NCI-H446 treated with DMSO at 0.1 percent for 48 hours (cell line): ENCODE data around the gene CPA4.
A peak's percentile ranks its signal among the peaks of the same experiment; 100 is the strongest.

Source experiments
- DNase-seq: peaks from one replicate; lab custom pipeline; 2025; lab: John Stamatoyannopoulos, UW

CPA4 gene

DNA sequence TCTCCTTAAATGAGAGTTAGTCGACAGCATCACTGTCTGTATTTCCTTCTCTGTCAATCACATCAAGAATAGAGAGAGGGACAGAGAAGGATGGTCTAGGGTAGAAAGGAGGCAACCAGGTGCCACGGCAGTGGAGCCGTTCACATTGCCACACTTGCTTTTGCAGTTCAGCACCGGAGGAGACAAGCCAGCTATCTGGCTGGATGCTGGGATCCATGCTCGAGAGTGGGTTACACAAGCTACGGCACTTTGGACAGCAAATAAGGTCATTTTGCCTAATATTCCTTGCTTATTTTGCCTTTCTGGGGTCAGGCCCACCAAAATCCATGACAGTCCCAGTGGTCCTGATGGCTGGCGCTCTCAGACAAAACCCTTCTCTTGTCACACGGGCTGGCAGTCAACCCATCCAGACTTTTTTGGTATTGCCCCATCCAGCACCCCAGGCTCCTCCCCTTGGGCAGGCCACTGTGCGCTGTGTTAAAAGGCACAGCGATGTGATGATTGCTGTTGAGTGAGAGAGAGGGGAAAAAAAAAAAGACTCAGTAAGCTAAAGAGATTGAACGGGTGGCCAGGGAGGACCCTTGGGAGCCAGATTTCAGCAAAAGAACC is 17.9 kb upstream of the CPA4 start:
- DNase-seq = no peak

DNA sequence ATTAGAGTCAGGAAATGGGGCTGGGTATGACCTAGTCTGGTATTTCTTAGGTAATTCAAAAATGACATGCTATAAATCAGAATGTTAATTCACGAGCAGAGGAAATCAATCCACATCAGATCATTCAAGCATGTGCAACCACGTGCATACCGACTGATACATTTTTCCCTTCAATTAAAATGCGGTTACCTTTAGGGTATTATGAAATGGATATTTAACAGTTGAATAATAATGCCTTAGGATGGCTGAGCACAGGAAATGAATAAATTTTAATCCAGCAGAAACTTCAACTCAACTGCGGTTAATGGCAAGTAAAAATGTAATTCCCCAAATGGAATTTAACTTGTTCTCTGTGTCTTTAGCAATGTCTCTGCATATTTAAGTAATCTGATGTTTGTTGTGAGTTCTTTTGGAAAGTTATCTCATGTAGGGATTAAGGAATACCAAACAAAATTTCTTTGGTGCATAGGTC is 17.1 kb upstream of the CPA4 start:
- DNase-seq = no peak

DNA sequence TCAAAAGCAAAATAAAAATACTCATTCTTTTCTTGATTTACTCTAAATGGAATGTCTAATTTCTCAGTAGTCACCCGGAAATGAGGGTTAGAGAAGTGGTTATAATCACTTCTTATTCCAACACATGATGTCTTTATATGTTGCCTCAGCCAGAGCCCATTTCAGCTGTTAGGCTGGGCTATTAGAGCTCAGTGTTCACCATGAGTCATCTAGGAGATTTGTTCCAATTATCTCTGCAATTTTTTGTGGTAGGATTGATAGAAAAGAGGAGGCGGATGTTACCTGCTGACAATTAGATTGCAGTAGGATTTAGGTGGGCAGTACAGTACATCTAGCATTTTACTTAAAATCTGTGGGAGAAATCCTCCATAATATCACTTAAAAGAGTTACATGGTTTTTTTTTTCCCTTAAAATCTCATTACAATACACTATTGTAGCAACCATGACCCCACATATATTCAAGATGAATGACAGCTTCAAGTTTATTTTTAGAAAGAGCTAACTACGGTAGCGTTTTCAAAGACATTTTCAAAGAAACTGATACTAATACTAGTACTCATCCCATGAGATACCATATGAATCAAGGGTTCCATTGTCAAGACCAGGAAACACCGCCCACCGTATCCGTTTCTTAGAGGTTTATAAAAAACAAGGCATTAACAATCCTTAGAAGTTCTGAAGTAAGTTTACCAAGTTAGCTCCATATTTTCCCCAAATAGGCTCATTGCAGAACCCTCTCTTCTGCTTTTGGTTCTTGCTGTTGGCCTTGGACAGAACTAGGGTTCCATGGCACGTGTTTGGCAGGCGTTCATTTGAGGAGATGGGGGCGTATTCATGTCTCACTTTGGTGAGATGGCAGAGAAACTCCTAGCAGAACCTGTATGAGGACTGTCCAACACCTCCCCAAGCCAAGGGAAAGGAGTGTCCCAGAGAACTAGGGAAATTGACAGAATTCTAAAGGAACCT is 15.9 kb upstream of the CPA4 start:
- DNase-seq = no peak

DNA sequence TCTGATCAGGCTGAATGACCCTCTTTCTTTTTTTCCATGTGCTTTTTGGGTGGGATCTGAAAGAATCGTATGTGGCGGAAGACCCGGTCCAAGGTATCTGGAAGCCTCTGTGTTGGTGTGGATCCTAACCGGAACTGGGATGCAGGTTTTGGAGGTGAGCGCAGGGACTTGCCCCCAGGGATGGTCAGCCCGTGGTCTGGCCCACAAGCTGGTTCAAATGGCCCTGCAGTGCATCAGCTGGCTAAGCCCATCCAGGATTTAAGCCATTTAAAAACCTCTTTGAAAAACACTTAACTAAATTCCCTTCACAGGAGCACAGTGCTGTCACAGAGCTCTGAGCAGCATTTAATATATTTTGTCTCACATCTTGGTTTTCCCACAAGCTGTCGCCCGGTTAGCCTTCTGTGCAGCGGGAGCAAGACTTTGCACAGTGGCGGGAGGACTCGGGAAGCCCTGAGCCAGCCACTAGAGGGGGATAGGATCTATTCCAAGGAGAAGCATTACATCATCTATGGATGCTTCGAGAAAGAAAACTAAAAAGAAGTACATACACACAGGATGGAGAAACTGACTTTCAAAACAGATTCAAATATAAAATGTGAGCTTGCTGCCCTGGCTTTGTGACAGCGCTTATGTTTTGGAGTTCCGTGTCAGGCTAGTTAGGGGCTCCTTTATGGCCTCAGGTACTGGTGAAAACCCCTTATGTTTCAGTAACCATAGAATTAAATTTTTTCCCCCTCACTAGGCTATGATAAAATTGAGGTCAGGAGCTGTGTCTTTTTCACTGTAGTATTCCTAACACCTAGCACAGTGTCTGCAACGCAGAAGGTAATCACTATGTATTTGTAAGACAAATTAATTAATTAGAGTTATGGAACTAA is 15.0 kb upstream of the CPA4 start:
- peak; percentile 55 for DNase-seq

DNA sequence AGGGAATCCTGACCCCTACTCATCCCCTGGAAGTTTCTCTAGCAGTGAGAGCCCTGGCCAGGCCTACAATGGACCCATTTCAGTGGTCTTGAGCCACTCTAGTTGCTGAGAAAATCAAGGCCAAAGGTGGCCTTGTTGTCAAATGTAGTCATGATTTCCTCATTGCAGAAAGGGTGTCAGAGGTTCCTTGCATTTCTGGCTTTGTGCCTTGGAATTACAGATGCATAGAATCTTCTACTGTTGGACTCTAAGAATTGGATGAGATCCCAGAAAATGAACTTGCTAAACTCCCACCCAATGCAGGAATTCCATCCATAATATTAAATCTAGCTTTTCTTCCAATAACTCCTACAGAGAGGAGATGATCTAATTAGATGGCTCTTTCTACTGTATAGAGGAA is 14.1 kb upstream of the CPA4 start:
- DNase-seq = peak; percentile 86

DNA sequence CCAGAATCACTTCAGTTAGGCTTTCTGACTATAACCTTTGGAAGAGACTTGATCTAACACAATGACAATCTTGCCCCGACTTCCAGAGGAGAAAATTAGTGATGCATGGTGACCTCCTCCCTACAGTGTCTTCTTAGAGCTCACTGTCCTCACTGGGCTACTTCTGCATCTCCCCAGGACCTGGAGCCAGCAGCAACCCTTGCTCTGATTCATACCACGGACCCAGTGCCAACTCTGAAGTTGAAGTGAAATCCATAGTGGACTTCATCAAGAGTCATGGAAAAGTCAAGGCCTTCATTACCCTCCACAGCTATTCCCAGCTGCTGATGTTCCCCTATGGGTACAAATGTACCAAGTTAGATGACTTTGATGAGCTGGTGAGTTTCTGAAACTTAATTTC is 13.7 kb upstream of the CPA4 start:
- no peak for DNase-seq

DNA sequence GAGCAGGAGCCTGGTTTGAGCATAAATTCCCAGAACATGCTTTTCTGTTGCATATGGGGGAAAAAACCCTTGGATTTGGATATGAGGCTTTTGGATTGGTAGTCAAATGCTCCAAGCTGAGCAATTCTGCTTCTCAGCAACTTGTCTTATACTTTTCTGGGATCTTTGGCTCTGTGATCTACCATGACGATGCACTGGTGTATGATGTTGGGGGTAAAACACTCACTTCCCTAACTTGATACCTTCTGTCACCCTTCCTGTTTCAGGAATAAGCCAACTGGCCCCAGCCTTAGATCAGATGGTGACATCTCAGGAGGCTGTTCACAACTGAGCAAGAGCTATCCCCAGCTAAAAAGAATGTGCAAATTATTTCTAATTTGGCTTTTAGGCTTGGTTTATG is 13.1 kb upstream of the CPA4 start:
- DNase-seq = no peak

DNA sequence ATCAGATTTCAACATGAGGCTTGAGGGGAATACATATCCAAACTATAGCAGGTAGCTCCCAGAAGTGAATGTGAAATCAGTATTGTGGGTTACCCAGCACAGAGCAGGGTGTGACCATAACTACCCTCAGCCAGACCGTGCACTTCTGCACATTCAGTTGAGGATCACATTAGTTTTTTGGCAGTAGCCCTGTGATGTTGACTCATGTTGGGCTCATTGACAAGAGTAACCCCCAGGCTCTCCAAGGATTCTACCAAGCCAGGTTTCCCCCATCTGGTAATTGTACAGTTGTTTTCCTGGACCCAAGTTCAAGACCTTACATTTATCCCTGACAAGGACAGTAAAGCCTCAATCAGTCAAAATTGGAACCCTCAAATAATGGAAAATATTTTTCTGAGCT is 11.7 kb upstream of the CPA4 start:
- DNase-seq = peak; percentile 68

DNA sequence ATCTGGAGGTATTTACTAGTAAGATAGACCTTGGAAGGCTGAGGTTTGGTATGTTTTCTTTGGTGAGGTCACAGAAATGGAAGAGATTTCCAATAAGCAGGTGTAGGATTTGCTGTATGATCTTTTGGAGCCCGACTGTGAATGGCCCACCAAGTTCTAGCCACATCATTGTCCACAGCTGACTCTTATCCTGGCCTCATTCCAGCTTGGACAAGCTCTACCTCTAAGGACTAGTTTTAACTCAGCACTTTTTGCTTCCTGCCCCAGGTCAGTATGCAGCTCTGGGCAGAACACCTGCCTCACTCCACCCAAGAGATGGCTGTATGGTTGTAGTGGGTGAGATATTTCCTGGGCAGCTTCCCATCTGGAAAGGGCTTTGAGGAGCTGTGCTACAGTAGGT is 6.1 kb upstream of the CPA4 start:
- no peak for DNase-seq

DNA sequence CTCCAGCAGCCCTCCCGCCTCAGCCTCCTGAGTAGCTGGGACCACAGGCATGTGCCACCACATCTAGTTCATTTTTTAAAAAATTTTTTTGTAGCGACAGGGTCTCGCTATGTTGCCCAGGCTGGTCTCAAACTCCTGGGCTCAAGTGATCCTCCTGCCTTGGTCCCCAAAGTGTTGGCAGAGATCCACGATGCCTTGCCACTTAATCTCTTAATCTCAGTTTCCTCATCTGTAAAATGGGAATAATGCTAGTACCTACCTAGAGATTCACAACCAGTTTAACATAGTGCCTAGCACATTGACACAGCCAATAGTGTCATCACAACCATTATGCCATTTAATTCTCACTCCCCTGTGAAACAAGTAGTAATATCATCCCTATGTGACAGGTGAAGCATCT is 4.8 kb upstream of the CPA4 start:
- no peak for DNase-seq

DNA sequence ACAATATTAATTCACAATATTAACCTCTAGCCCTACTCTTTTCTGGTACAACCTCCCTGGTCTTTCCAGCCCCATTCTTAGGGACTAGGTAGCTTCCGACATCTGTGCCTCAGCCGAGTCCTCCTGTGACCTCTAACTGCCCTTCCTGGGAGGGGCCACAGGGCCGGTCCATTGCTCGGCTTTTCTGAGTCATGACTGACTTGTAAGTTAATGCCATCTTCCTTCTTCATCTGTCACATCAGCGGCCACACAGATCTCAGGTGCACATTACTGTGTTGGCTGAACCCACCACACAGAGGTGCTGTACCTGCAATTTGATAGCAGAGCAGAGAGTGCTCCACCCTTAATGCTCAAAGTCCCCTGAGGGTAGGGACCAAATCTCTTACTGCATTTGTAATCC is 4.1 kb upstream of the CPA4 start:
- no peak for DNase-seq

DNA sequence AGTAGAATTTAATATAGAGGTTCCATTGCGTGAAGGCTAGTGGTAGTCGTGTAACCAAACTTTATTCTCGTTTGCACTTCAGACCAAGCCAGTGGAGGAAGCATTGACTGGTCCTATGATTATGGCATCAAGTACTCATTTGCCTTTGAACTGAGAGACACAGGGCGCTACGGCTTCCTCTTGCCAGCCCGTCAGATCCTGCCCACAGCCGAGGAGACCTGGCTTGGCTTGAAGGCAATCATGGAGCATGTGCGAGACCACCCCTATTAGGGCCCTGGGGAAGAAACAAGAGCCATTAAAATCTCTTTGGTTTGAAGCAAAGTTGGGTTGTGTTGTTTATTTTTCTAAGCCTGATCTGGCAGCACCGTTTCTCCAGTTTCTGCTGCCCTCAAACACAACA is 3.5 kb upstream of the CPA4 start:
- DNase-seq = no peak

DNA sequence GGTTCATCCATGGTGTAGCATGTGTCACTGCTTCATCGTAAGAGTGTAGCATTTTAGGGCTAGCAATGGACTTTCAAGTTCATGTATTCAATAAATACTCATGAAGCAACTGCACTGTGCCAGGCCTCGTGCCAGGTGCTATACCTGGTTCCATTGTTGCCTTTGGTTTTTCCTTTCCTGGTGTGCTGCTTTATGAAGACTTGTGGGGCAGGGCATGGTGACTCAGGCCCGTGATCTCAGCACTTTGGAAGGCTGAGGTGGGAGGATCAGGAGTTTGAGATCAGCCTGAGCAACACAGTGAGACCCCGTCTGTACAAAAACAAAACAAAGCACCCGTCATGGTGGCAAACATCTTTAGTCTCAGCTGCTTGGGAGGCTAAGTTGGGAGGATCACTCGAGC is 2.2 kb upstream of the CPA4 start:
- DNase-seq = no peak

DNA sequence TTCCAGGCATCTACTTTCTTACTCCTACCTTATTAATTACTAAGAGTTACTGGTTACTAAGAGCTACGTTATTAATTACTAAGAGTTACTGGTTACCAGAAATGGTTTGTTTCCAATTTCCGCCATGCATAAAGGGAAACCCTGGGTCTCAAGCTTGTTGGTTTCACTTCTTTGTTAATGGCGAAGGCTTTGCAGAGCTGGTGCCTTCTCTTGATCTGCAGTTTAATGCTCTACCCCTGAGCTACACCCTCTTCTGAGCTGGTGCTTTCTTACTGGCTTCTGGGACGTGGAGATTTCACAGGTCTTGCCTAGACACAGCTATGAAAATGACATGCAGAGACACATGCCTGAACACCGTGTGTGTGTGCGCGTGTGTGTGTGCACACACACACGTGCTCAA is 560 bp downstream of the CPA4 start:
- no peak for DNase-seq

DNA sequence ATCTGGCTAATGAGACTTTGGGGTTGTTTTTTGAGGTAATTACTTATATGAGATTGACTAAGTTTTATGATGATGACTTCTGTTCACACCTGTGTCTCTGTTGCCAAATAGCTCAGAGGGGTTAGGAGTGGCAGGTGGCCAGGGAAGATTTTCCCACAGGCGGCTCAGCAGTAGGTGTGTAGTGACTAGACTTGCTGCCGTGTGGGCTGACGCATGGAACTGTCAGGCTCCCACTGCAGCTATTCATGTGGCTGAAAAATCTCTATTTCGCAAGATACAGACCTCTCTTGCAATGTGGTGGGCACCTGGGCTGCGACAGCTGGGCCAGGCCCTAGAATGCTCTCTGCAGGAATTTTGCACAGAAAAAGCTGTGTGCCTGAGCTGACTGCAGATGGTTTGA is 1.4 kb downstream of the CPA4 start:
- DNase-seq = no peak

DNA sequence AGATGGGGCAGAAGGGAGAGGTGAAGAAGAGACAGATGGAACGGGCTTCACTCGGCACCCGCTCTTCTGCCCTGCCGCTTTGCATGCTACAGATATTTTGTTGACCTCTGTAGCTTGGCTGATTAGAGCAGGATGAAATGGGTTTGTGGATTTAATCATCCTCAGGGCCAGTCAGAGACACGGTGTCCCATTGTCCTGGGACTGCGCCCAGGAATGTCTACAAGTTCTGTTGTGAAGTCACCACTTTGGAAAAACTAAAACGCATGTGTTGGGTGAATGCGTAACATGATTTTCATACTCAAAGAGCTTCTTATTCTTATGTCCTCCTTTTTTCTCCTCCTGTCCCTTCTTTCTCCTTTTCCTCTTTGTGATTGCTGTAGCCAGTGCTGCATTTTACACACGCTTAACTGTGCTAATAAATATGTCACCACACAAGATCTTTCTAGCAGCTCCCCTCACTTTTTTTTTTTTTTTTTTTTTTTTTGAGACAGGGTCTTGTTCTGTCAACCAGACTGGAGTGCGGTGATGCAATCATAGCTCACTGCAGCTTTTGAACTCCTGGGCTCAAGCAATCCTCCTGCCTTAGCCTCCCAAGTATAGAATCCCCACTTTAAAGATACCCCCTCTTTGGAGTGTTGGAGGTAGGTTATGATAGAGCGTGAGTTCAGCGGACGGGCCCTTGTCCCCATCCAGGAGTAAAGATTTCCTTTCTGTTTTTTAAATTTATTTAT is 3.4 kb downstream of the CPA4 start:
- no peak for DNase-seq

DNA sequence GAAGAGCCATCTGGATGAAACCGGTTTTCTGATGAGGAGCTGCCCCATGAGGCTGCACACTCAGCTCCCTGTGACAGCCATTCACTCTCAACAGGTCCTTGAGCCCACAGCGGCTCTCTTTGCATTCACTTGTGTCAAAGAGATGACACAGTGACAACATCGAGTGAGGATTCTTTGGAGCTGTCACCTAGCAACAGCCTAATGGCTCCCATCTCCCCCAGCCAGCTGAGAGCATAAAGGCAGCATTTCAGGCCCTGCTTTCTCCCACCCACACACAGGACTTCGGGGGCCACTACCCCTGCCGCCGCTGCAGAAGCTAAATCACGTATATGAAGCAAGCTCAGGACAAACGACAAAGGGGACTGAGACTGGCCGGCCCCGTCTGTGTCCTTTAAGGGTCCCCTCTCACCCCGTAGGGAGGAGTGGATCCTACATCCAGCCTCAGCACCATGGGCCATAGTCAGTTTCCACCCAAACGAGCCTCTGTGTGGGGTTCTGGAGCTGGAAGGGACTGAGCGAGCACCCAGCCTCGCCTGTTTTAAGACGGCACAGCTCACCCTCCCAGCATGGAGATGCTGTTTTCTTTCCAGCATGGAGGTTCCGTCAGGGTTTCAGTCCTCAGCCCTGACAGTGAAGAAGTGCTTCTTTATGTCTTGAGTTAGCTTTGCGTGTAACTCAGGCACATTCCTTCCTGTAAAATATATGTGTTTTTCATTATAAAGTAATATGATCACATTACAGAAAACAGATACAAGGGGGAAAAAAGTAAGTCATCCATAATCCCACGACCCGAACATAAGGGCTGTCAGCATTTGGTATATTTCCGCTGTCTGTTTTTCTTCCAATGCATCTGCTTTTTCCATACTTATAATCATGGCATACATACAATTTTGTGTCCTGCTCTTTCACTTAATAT is 4.9 kb downstream of the CPA4 start:
- DNase-seq = no peak

DNA sequence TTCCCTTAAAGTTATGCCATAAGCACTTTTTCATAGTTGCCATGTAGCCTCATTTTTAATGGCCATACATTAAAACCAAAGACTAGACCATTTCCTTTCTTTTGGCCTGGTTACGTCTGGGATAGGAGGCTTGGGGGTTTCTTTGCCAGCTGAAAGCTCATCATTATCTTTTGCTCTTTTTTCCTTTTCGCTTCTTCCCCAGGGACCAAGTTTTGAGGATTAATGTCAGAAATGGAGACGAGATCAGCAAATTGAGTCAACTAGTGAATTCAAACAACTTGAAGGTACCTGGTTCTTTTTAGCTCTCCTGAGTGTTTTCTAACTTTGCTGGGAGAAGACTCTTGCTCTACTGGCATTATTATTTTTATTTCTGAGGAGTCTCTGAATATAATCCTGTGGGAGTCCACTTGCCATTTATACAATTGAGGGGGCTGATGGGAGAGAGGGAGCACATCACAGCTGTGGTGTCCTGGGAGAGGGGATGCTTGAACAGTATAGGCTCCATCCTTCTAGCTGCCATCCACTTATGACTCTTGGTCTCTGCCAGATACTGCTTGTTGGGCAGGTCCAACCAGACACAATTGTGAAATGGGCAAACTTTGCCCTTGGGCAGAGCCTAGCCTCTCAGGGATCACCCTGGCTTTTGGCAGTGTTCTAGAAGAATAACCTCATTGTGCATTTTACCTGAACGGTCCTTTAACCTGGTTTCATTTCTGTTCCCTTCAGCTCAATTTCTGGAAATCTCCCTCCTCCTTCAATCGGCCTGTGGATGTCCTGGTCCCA is 5.8 kb downstream of the CPA4 start:
- DNase-seq = no peak

DNA sequence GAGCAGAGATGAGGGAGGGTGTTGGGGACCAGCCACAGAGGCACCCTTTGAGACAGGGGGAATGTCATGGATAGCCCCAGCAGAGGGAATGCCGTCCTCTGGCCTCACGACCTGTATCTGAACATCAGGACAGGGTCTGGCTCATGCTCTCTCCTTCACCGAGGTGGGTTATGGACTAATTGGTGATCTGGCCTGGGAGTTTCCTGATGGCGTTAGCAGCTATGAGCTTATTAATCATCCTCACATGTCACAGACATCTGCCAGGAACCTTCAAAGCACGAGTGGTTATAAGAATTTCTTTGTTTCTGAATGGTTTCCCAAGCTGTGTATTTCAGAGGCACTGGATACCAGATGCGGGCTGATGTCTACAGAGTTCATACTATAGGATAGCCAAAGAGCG is 6.9 kb downstream of the CPA4 start:
- DNase-seq = peak; percentile 7

DNA sequence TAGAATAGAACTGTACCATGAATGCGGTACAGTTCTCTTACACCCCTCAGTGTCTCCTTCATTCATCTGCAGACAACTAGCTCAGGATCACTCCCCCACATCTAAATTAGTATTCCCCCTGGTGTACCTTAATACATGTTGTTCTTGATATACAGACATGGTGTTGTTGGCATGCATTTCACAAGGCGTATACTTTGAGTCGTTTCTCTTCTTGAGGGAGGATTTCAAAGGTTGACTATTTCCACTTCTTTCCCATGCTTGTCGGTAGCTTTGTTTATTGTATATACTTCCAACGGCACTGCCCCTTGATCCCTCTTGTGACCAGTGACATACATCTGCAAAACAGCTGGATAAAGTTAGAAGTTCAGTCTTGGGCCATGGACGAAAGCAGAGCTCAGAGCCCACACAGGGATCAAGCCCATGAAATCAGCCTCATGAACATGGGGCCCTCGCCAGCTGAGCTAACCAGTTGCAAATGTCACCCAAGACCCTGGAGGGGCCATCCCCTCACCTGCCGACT is 8.6 kb downstream of the CPA4 start:
- no peak for DNase-seq
